Fibroblast of lung (primary cell): ENCODE data around the gene SBK3.

Experiments
- CTCF ChIP-seq, 2 donors: IDR thresholded peaks in 1 of 2; conservative IDR thresholded peaks in 1 of 2; 1 replicate in 1 of 2; 2 replicates in 1 of 2; pipeline ENCODE4 v1.5.1; 2011 to 2012; ENCODE audit warnings: low read length in 2 of 2, control low read depth in 1 of 2, inconsistent platforms in 1 of 2, low read depth in 1 of 2, mild to moderate bottlenecking in 1 of 2
- EZH2 ChIP-seq: IDR thresholded peaks from 2 replicates; pipeline ENCODE4 v1.5.1; 2012; ENCODE audit warnings: low read length, control low read depth, mild to moderate bottlenecking; ENCODE audit errors: missing control alignments

GRCh38 chr19:55541091-55541490 is 4.3 kb downstream of the SBK3 start:
- TF ChIP-seq CTCF (conservative IDR thresholded peaks at IDR 0.05 in 1 of 2, IDR thresholded peaks at IDR 0.05 in 1 of 2; ENCODE audit: low read depth in 1 of 2, low read length in 2 of 2), result no peak
- no peak for TF ChIP-seq EZH2
